ENCODE measurements around the gene STK16. TPM values are rescaled to one million over a fixed set of nuclear protein-coding genes. Genes with fewer than 3 reads are reported as not detected.

STK16 gene
- polyA plus RNA-seq, 4 donors, result 29.0 to 43.3 (median 36.4) TPM

- DNase-seq (ENCODE audit: low read depth in 4 of 4, low spot score in 3 of 4), result no peak
Observed at GRCh38 chr2:219213026-219213415, 32.3 kb upstream of the STK16 start.

- DNase-seq (ENCODE audit: low read depth in 4 of 4, low spot score in 3 of 4), result no peak
Observed at GRCh38 chr2:219213486-219214071, 31.7 kb upstream of the STK16 start.

DNA sequence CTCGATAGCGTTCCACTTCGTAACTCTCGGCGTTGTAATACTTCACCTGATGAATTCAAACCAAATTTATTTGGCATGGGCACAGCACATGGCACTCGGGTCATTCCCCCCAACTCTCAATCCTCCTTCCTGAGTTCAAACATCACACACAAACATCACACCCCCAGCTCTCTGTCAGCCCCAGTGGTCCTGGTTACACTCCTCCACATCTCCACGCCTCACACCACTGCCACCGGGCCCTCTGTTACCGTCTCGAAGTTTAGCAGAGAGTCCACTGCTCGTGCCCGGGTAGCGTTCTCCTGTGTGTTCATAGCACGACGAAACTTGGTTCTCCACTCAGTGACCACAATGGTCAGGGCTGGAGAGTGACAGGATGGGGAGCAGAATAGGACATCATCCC is 31.1 kb upstream of the STK16 start:
- DNase-seq (ENCODE audit: low read depth in 4 of 4, low spot score in 3 of 4), result no peak

GRCh38 chr2:219214786-219215185 is 30.5 kb upstream of the STK16 start:
- DNase-seq (ENCODE audit: low read depth in 4 of 4, low spot score in 3 of 4), result no peak

GRCh38 chr2:219215871-219216534 is 29.3 kb upstream of the STK16 start:
- DNase-seq (ENCODE audit: low read depth in 4 of 4, low spot score in 3 of 4), result no peak

DNA sequence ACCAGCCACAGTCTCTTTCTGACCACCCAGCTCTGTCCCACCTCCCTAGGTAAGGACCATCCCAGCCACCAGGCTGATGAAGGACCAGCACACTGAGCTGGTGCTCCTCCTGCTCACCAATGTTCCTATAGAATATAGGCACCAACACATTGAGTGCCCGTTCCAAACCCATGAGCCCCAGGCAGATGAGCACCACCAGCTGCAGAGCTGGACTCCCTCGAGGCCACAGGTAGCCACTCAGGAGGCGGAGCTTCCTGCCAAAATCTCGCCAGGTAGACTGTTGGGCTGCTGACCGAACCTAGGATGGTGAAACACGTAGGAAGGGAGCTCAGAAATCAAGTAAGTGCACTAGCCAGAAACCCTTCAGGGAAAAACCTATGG is 28.8 kb upstream of the STK16 start:
- DNase-seq (ENCODE audit: low read depth in 4 of 4, low spot score in 3 of 4), result no peak

GRCh38 chr2:219218217-219218731 is 27.0 kb upstream of the STK16 start:
- DNase-seq (ENCODE audit: low read depth in 4 of 4, low spot score in 3 of 4), result no peak

DNA sequence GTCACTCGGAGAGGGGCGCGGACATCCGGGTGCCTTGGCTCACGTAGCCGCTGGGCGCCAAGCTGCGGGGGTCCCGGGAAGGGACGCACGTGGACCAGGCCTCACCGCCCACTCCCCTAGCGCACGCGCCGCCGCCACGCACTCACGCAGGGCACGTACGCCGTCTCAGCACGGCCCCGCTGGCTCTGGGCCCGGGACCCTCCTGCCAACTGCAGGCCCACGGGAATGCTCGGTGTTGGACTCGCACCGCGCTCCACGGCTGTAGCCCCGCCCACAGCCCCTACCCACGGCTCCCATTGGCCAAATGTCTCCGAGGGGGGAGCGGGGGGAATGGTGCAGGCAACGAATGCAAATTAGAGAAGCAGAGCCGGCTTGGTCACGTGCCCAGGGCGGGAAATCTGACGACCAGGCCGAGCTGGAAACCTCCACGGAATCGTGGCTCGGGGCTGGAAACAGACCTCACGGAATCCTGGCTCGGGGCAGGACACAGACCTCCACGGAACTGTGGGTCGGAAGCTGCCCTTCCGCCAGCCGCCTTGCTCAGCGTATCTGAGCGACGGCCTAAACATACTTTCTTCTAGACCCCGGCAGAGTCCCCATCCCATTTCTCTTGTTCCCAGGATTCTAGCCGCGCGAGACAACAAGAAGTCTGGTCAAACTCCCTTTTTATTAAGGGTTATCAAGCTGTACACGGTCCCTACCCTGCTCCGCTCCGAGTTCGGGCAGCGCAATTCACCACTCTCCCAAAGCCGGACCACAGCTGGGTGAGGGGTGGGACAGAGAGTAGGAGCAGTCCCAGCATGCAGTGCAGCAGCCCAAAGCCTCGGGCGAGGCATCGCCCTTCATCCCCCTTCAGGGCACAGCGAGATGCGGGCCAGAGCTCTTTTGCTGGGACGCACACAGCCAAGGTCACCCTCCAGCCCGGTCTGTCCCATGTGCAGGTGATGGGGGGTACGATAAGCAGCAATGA is 26.3 kb upstream of the STK16 start, which contains the start of gene ABCB6:
TSS of gene ABCB6 (minus strand) at position 227 of the 970 bp plus-strand sequence. CDS start 285 bp downstream, outside the sequence.
- DNase-seq (ENCODE audit: low read depth in 4 of 4, low spot score in 3 of 4), result peak; percentile 80 to 89 (median 84)

DNA sequence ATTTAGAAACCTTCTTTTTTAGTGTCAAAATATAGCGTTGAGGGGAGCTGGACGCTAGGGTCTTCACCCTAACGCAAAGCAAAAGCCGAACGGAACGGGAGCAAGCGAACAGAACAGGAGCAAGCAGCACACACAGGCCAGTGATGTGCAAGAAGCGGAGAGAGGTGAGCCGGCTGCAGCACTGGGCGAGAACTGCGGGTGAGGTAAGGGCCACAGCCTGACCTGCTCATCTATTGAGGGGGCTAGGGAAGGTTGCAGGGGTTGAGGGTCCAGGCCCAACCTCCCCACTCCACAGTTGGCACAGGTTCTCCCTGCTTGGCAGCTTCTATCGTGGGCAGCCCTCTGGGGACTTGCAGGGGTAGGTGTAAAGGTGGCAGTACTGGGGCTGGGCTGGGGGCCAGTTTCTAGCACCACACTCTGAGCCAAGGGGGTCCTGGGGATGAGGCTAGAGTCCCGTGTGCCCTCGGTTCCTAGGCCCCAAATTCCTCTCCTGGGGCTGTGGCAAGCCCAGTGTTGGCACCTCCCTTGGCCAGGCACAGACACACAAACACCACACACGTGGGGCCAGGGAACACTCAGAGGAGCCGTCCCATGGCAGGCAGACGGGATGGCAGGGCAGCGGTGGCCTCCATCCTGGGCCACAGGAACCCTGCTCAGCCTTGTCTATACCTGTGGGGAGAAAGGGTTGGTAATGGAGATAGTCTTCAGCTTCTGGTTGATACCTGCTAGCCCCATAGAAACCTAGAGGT is 25.3 kb upstream of the STK16 start:
- no peak for DNase-seq (ENCODE audit: low read depth in 4 of 4, low spot score in 3 of 4)

DNA sequence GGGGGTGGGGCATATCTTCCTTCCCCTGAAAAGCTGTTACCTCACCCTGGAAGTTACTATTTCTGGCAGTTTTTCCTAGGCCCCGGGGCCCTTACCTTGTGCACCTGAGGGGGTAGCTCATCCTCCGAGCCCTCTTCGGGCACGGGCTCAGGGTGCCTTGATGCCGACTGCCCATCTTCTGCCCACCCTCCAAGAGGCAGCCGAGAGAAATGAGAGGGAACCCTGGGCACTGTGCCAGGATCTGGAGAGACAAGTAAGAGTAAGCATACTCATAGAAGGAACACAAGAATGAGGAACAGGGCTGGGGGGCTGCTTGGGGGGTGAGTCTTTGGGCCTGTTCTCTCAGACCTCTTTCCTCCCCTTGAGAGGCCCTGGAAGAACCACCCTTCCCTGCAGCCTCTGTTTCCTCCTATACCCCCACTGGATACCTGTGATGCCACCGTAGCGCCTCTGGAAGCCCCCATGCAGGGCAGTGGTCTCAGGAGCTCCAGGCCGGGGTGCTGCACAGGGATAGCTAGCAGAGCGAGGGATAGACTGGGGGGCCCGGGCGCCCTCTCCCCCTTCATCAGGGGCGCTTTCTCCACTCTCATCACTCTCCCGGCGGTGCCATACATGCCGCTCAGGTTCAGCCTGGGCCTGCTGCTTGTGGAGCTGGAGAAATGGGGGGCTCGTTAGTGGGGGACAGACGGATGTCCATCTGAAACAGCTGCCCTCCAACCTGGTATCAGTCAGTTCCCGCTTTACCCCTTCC is 24.5 kb upstream of the STK16 start:
- DNase-seq (ENCODE audit: low read depth in 4 of 4, low spot score in 3 of 4), result no peak

DNA sequence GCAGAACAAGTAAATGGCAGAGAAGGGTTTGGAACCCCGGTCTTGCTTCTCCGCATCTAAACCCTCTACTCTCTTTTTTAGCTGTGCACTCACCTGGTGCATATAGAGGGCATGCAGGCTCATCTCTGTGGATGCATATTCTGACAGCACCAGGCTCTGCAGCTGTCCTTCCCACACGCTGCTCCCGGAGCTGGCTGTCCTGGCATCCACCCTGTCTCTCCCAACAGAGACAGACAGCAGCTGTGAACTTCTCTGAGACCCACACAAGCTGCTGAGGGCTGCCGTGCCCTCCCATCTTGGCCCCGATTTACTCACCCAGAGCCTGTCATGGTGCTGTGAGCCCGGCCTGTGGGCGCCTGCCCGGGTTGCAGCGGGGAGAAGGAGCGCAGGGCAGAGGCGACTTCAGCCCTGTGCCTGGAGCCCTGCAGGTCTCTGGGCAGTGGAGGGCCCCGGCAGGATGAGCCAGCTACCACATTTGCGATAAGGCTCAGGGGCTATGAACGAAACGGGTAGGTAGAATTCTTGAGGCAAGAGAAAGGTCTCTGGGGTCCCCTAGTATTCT is 23.2 kb upstream of the STK16 start:
- DNase-seq (ENCODE audit: low read depth in 4 of 4, low spot score in 3 of 4), result no peak

DNA sequence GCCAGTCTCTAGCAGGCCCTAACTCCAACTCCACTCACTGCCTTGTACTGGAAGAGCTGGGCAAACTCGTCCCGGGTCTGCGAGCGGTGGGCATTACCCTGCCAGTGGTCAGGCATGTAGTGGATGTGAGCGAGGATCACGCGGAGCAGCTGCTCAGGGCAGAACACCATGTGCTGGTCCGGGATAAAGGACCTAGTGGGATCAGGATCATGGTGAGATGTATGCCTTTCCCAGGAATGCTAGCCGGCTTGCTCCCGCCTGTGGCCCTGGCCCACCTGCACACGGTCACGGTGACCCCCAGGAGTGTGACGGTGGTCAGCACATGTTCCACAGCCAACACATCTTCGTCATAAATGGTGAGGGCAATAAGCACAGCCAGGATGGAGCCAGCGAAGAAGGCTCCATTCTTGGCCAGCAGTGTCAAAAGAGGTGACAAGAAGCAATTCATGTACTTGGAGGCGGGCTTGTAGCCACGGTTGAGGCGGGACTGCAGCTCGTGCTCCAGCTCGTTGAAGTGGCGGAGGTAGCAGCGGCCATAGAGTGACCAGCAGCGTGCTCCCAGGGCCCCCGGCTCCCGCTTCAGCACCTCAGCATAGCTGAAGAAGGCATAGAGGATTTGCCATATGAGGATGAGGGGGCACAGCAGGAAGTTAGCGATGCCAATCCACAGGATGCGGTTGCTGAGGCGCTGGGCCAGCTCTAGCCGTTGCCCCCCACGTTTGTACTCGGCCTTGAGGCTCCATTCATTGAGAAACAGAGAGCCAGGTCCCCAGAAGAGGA is 21.3 kb upstream of the STK16 start:
- no peak for DNase-seq (ENCODE audit: low read depth in 4 of 4, low spot score in 3 of 4)

DNA sequence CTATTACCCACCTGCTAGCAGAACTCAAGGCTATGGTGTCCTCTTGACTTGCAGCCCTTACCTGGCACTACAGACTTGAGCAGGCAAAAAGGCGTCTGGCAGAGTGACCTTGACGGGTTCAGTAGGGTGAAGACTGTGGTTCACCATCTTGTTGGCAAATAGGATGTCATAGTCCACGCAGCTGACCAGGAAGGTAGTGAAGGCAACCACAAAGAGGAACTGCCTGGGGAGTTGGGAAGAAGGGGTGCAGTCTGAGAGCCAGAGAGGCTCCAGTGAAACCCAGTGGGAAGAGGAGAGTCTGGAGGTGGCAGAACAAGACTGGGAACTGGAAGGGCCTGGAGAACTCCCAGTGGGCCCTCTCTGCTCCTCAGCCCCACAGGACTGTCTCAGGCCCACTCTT is 19.9 kb upstream of the STK16 start:
- no peak for DNase-seq (ENCODE audit: low read depth in 4 of 4, low spot score in 3 of 4)

DNA sequence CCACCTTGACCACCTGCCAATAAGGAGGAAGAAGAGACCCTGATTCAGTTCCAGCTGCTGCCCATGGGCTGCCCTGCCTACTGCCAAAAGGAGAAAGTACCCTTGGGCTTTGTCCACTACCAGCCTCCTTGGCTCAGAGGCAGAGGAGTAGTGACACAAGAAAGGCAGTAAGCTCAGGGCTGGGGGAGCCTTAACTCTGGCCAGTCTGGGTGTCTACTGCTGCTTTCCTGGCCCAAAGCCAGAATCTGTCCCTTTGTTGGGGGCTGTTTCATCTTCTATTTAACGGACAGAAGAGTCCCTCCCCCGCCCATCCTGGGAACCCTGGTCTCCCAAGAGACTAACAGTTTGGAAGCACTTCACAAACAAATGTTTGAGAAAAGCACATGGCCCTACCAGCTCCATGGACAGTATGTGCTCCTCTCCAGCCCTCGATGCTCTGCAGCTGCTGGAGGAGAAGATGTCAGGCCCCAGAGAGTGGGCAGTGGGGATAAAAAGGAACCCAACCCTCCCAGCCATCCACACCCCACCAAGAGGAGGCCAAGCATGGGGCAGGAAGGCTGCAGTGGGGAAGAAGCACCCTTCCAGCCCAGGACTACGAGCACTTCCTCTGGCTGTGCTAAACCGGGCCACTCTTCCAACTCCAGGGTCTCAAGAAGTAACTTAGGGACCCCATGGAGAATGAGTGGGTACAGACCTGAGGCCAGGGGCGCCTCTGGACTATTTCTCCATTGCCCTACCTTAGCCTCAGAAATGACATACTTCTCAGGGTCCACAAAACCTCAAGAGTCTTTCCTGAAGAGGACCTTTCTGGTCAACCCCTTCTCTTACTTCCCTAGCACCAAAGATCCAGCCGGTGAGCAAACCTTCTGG is 17.0 kb upstream of the STK16 start:
- no peak for DNase-seq (ENCODE audit: low read depth in 4 of 4, low spot score in 3 of 4)

DNA sequence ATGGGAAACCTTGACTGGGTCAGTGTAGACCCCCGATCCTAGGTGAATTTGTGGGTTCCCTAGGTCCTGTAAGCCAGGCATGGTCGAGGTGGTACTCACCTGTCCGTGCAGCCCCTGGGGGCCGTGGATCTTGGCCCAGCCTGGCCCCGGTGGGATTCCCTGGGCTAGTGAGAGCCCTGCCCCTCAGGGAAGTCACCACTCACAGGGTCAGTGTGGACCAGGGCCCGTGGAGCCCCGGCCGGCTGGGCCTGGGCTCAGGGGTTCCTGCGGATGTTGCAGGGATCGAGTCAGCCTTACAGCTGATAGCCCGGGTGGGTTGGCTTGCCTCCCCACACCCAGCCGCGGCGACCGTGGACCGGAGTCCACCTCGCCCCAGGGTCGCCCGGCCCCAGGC is 16.4 kb upstream of the STK16 start:
- DNase-seq (ENCODE audit: low read depth in 4 of 4, low spot score in 3 of 4), result no peak

DNA sequence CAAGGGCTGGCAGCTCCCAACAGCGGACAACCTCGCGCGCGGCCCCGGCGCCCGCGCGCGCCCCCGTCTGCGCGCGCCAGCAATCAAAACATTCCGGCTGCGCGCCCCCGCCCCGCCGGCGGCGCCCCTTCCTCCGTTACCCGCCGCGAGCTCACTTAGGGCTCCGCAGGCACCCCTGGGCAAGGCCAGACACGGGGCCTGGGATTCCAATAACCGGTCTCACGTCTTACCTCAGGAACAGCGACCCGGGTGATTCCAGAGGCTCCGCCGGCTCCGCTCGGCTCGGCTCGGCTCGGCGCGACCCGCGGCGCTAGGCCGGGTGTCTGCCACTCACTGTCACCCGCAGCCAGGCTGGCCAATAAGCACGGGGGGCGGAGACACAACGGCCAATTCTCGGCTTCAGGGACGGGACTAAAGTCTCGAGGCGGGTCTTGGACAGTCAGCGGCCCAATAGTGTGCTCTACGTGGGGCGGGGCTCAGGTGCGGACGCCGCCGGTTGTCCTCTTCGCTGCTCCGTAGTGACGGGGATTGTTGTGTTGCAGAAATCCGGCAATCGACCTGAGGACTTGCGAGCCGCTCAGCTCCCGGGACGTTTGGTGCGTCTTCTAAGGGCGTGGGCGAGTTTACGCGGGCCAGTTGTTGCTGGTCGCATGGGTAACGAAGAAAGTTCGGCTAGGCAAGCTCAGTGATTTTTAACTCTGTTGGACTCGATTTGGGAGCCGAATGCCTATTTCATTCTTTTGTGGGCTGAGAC is 15.8 kb upstream of the STK16 start, which contains the start of the genes ANKZF1 and ATG9A:
TSS of gene ANKZF1 (plus strand) at position 502 of the 754 bp plus-strand sequence. CDS start 452 bp downstream, outside the sequence.
TSS of gene ATG9A (minus strand) at position 332 of the 754 bp plus-strand sequence. CDS start 1,612 bp downstream, outside the sequence.
- DNase-seq (ENCODE audit: low read depth in 4 of 4, low spot score in 3 of 4), result peak; percentile 93 to 97 (median 95)

DNA sequence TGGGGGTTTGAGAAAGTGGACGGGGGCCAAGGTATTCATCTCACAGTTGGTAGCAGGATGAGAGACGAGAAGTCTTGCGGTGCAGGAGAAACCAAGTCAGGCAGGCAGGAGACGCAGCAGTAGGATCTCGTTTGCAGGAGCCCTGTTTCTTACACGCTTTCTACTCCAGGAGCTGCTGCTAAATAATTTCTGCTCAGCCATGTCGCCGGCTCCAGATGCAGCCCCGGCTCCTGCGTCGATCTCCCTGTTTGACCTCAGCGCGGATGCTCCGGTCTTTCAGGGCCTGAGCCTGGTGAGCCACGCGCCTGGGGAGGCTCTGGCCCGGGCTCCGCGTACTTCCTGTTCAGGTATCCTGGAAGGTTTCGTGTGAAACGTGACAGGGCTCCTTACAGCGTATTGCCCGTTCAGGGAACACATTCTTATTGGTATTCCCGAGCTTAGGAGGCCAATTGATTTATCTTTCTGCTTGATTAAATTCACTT is 15.2 kb upstream of the STK16 start:
- DNase-seq (ENCODE audit: low read depth in 4 of 4, low spot score in 3 of 4), result no peak
